WTC11 (cell line): Measurements from ENCODE around the gene IBA57.

ENCODE experiments used
- ATF2 ChIP-seq: sonication (generic); formaldehyde crosslinking; IDR thresholded peaks from 2 replicates; pipeline ENCODE4 v1.8.1; 2022; ENCODE audit warnings: low read depth, missing genetic modification reagents, borderline replicate concordance
- ATF3 ChIP-seq: sonication (generic); formaldehyde crosslinking; conservative IDR thresholded peaks from 2 replicates; pipeline ENCODE4 v1.8.1; 2022; ENCODE audit warnings: mild to moderate bottlenecking, missing genetic modification reagents
- ATF6 ChIP-seq: sonication (generic); formaldehyde crosslinking; IDR thresholded peaks from 2 replicates; pipeline ENCODE4 v1.8.1; 2023; ENCODE audit warnings: mild to moderate bottlenecking, missing genetic modification reagents
- CBFB ChIP-seq: sonication (generic); formaldehyde crosslinking; IDR thresholded peaks from 2 replicates; pipeline ENCODE4 v1.8.1; 2022; ENCODE audit warnings: mild to moderate bottlenecking, low read depth, missing genetic modification reagents
- CTCF ChIP-seq: fragments of 200-600 bp; IDR thresholded peaks from 2 replicates; pipeline ENCODE4 v1.8.0; 2022; ENCODE audit warnings: antibody characterized with exemption
- E2F1 ChIP-seq: sonication (generic); formaldehyde crosslinking; IDR thresholded peaks from 2 replicates; pipeline ENCODE4 v1.8.0; 2022; ENCODE audit warnings: mild to moderate bottlenecking, missing genetic modification reagents
- ETV6 ChIP-seq: sonication (generic); formaldehyde crosslinking; IDR thresholded peaks from 2 replicates; pipeline ENCODE4 v1.8.1; 2022; ENCODE audit warnings: mild to moderate bottlenecking, missing genetic modification reagents
- FOXK1 ChIP-seq: sonication (generic); formaldehyde crosslinking; IDR thresholded peaks from 2 replicates; pipeline ENCODE4 v1.8.0; 2022; ENCODE audit warnings: mild to moderate bottlenecking, moderate library complexity, missing genetic modification reagents
- KAT7 ChIP-seq: sonication (generic); formaldehyde crosslinking; IDR thresholded peaks from 2 replicates; pipeline ENCODE4 v1.8.1; 2023; ENCODE audit warnings: missing genetic modification reagents, mild to moderate bottlenecking, borderline replicate concordance
- MAX ChIP-seq: sonication (generic); formaldehyde crosslinking; IDR thresholded peaks from 2 replicates; pipeline ENCODE4 v1.8.0; 2022; ENCODE audit warnings: mild to moderate bottlenecking, missing genetic modification reagents
- MYBL2 ChIP-seq: sonication (generic); formaldehyde crosslinking; IDR thresholded peaks from 2 replicates; pipeline ENCODE4 v1.8.1; 2023; ENCODE audit warnings: mild to moderate bottlenecking, moderate library complexity, missing genetic modification reagents
- SP1 ChIP-seq: sonication (generic); formaldehyde crosslinking; conservative IDR thresholded peaks from 2 replicates; pipeline ENCODE4 v1.8.1; 2022; ENCODE audit warnings: missing genetic modification reagents
- ZNF416 ChIP-seq: fragments of 250-450 bp; sonication (Bioruptor Pico); IDR thresholded peaks from 2 replicates; pipeline ENCODE4 v1.9.0; 2021; ENCODE audit warnings: mild to moderate bottlenecking, inconsistent platforms
- ZNF512 ChIP-seq: sonication (generic); formaldehyde crosslinking; IDR thresholded peaks from 2 replicates; pipeline ENCODE4 v1.8.1; 2022; ENCODE audit warnings: missing genetic modification reagents, borderline replicate concordance

- TF ChIP-seq FOXK1 (CRISPR knock-in tag) (no peak), CTCF (no peak), ETV6 (CRISPR knock-in tag) (no peak), E2F1 (no peak), CBFB (CRISPR knock-in tag) (no peak), ATF3 (CRISPR knock-in tag) (no peak), ZNF416 (CRISPR knock-in tag) (no peak), MYBL2 (CRISPR knock-in tag) (no peak), ZNF512 (CRISPR knock-in tag) (no peak), KAT7 (CRISPR knock-in tag) (no peak), SP1 (CRISPR knock-in tag) (no peak), ATF6 (CRISPR knock-in tag) (no peak), ATF2 (CRISPR knock-in tag) (no peak), MAX (CRISPR knock-in tag) (no peak)
Measured at GRCh38 chr1:228152097-228152917, 13.3 kb upstream of the IBA57 start.
